Frontal cortex (tissue), 4 donors: Measurements from ENCODE around the gene TBC1D9B. TPM values are rescaled to one million over a fixed set of nuclear protein-coding genes. Genes with fewer than 3 reads are reported as not detected.

Experiments
- DNase-seq, 2 donors: peaks; one replicate each; pipeline ENCODE4 v3.0.0; 2012; ENCODE audit warnings: low spot score in 2 of 2
- FAIRE-seq: peaks from 2 replicates; lab custom pipeline; 2012; peaks lifted over from hg19 to GRCh38; lab: Jason Lieb, UNC
- total RNA-seq: library from RNA; depleted of rRNA; stranded (reverse); fragments of >200 nt; gene quantifications from one replicate; pipeline ENCODE4 v1.2.3, GENCODE V29; 2014
- donor health status: control.
- donor health status: control.
- donor health status: control.

Gene TBC1D9B
- 24.1 TPM for total RNA-seq

DNA sequence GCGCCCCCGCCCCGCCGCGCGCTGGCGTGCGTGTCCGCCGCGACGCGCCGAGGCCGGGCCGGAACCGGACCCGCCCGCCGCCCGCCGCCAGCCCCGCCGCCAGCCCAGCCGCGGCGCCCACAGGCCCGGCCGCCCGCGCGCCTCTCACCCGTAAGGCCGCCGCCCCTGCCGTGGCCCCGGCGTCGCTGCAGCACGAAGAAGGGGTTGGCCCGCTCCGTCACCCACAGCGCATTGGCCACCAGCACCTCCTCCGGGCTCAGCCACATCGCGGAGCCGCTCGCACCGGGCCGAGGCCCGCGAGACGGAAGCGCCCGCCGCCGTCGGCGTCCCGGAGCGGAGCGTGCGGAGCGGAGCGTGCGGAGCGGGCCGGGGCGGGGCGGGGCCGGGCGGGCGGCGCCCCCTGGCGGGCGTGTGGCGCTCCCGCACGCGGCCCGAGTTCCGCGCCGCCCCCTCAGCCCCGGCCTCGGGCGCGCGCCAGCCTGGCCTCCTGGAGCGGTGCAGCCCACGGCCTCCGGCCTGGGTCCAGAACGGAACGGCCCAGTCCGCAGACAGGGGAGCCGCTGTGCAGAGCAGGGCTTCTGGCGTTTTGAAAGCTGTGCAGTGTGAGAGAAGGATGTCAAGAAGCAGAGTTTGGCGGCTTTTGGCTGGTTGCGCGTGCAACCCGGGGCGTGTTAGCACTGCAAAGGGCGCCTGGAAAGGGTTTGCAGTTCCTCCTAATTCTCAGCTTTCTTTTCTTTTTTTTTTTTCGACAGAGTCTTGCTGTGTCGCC is at the start of gene TBC1D9B:
TSS of gene TBC1D9B (minus strand) at position 342 of the 769 bp plus-strand sequence. CDS start at position 266, 76 bp downstream.
- FAIRE-seq, result no peak

GRCh38 chr5:179955630-179956029 is 47.9 kb upstream of the TBC1D9B start:
- no peak for FAIRE-seq
- DNase-seq, result no peak

More for the DNA sequence above, at the start of gene TBC1D9B:
- DNase-seq, result peak; percentile 86 to 87

- no peak for FAIRE-seq
- DNase-seq, result no peak
Measured at GRCh38 chr5:179955062-179955461, 47.4 kb upstream of the TBC1D9B start.

DNA sequence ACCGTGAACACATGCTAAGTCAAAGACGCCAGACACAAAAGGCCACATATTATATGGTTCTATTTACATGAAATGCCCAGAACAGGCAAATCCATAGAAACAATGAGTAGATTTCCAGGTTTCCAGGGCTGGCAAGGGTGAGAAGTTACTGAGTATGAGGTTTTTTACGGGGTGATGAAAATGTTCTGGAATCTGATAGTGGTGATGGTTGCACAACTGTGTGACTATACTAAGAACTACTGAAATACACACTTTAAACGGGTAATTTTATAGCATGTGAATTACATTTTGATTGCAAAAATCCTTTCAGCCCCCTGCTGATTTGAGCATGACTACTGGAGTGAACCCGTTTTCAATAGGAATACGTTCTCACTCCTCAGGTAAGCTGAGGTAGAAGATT is 46.7 kb upstream of the TBC1D9B start:
- no peak for FAIRE-seq
- no peak for DNase-seq

DNA sequence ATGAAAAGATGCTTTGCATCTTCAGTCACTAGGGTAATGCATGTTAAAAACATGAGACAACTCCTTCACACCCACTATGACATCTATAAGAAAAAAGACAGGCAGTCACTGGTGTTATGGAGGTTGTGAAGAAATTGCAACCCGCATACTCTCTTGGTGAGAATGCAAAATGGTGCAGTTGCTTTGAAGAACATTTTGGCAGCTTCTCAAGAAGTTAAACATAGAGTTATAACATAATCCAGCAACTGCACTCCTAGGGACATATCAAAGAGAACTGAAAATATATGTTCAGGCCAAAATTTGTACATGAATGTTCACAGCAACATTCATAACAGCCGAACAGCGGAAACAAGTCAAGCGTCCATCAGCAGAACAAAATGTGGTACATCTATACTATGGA is 46.3 kb upstream of the TBC1D9B start:
- FAIRE-seq (no peak), DNase-seq (no peak)

DNA sequence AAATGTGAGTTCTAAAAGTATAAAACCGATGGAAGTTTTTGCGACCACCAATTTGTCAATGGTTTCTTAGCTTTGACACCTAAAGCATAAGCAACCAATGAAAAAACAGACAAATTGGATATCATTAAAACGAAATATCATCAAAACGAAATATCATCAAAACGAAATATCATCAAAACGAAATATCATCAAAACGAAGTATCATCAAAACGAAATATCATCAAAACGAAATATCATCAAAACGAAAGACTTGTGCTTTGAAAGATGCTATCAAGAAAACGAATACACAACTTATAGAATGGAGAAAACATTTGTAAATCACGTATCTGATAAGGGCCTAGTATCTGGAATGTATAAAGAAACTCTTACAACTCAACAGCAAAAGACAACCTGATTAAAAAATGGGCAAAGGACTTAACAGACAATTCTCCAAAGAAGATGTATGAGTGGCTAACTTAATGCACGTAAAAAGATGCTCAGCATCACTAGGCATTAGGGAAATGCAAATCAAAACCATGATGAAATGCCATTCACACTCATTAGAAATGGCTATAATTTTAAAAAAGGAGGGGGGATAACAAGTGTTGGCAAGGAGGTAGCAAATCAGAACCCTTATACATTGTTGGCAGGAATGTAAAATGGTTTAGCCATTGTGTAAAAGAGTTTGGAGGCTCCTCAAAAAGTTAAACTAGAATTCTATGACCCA is 29.4 kb upstream of the TBC1D9B start:
- DNase-seq (no peak), FAIRE-seq (peak; percentile 84)

DNA sequence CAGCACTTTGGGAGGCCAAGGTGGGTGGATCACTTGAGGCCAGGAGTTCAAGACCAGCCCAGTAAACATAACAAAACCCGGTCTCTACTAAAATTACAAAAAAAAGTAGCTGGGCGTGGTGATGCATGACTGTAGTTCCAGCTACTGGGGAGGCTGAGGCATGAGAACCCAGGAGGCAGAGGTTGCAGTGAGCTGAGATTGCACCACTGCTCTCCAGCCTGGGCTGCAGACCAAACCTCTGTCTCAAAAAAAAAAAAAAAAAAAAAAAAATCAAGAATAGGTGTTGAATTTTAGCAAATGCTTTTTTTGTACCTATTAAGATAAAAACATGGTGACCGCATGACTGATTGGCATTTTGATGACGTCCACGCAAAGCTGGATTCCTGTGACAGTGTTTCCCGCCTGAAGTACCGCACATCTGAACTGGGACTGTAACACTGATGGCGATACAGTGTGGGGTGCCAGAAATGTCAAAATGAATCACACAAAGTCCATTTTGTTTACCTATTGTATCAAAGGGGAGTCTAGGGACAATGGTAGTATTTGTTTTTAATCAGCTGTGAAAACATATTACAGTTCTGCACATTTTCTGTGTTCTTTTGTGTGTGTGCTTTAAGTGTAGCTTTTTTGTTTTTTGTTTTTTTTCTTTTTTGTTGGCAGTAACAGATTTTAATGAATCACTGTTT is 23.2 kb upstream of the TBC1D9B start:
- FAIRE-seq (no peak), DNase-seq (no peak)

DNA sequence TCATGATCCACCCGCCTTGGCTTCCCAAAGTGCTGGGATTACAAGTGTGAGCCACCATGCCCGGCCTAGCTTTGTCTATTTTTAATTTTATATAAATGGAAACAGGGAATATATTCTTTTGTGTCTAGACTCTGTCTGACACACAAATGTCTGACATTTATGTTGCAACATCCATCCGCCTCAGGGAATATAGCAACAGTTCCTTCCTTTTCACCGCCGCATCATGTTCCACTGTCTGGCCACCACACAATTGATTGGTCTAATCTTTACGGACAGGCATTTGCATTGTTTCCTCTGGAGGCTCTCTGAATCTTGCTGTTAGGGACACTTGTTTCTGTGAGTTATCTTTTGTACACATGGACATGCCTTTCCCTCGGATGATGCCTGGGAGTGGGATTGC is 20.1 kb upstream of the TBC1D9B start:
- no peak for FAIRE-seq
- no peak for DNase-seq

DNA sequence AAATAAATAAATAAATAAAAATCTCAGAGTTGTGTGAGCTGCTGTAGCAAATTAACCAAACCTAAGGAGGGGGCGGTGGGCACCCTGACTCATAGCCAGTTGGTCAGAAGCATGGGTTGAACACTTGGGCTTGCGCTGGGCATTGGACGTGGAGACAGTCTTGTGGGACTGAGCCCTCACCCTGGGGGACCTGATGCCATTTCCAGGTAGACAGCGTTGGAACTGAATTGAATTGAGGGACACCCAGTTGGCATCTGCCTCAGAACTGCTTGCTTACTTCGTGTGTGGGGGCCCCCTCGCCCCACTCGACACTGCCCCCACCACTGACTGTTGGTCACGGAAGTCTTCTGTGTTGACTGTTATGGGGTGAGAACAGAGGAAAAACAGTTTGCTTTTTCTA is 19.0 kb upstream of the TBC1D9B start:
- DNase-seq, result no peak
- no peak for FAIRE-seq

- no peak for DNase-seq
- FAIRE-seq, result no peak
Measured at GRCh38 chr5:179923436-179923835, 15.7 kb upstream of the TBC1D9B start.

DNA sequence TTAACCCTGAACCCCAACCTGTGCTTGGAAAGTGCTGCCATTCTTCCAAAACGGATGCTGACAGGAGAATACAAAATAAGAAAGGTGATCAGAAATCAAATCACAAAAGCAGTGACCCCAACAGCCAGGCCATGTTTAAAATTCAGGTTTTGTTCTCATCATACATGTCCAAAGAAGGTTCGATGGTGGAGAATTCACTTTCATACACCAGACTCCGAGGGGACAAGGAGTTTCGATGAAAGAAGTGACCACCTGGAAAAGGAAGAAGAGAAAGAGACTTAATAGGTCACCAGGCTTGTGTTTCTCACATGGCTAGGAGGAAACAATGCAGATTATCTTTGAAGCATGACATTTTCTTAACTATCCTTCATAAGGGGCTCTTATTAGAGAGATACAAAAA is 12.5 kb upstream of the TBC1D9B start:
- DNase-seq (no peak), FAIRE-seq (no peak)

DNA sequence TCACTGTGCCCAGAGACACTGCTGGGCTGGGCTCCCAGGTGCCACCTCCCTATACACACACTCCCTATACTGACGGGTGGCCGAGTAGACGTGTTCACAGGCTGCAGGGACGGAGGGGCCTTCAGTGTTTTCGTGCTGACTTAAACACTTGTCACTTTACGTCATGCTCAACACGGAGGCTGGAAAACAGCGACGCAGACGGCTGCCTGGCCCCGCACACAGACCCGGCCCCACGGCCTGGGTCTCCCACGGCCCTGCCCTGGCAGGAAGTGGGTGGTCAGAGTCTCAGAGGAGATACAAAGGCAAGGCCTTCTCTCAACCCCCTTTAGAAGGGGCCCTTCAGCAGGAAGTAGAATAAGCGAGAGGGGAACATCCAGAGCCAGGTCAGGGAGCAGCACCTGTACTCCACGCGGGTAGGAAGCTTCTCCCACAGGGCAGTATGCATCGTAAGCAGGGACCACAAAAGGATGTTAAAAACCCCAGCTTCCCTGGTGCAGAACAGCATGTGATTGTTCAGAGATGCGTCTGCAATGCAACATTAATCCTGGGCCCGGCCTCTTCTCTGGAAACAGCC is 11.9 kb upstream of the TBC1D9B start:
- DNase-seq, result no peak
- FAIRE-seq, result no peak

DNA sequence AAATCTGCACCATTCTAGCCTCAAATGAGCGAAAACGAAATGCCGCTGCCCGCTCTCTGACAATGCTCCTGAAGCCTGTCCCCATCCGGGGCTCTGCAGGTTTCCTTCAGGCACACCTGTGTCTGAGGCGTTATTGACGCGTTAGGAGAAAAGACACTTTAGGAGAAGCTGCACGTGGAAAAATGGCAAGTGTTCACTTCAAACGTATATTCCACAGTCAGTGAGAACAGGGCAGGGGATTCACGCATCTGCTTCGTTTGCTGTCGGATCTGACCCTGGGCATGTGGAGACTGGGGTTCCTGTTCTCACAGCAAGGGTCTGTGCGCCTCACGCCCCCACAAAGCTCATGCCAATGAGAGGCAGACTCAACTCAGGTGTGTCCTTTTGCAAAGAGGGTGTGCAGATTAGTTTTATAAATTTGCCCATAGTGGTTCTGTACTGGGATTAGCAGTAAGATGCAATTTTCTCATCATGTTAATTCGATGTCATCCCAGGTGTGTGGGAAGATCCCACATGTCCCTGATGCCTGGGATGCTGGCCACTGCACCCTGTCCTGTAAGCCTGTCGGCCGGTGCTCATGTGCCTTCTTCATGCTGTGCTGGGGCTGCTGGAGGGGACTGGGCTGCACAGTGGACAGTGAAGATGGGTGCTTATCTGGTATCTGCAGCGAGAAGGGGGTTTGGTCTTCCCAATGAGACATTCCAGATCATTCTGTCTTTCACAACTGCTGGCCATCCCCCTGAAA is 11.2 kb upstream of the TBC1D9B start:
- DNase-seq, result no peak
- no peak for FAIRE-seq

- FAIRE-seq (no peak), DNase-seq (no peak)
Measured at GRCh38 chr5:179916523-179916922, 8.8 kb upstream of the TBC1D9B start.

DNA sequence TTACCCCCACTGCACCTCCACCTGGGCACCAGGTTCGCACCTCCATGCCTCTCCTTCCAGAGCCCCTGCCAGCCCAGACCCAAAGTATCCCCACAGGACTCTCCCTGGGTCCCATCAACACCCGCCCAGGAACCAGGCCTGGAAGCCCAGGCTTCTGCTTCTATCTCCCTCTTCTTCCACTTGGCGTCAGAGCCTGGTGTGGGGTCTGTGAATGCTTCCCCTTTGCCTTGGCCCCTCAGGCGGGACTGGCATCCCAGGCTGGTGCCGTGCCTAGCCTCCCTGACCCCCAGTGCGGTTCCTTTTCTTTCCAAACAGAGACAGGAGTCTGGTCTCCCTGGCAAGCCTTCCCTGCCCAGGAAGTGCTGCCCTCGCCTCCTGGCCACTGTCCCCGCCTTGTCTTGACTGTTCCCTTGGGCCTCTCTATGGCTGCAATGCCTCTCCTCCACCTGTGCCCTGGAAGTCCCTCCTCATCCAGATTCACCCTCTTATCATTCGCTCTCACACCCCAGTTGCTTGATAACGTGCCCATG is 7.8 kb upstream of the TBC1D9B start:
- DNase-seq (no peak), FAIRE-seq (no peak)

- DNase-seq (no peak), FAIRE-seq (no peak)
Measured at GRCh38 chr5:179914032-179914755, 6.5 kb upstream of the TBC1D9B start.

DNA sequence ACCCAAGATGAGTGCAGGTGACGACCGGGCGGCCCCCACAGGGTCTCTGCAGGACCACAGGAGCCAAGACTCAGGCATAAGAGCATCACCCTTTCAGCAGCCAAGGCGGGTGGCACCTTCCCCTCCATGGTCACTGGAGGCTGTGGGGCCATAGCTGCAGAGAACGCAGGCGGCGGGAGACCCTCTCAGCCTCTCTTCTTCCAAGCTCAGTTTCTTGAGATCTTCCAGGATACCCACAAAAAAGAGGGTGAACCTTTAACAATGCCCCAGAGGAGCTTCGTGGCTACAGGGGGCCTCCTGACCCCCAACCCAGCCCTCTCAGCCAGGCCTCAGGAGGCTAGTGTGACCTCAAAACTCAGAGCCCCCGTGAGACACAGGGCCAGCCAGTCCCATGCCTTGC is 5.8 kb upstream of the TBC1D9B start:
- no peak for FAIRE-seq
- no peak for DNase-seq

DNA sequence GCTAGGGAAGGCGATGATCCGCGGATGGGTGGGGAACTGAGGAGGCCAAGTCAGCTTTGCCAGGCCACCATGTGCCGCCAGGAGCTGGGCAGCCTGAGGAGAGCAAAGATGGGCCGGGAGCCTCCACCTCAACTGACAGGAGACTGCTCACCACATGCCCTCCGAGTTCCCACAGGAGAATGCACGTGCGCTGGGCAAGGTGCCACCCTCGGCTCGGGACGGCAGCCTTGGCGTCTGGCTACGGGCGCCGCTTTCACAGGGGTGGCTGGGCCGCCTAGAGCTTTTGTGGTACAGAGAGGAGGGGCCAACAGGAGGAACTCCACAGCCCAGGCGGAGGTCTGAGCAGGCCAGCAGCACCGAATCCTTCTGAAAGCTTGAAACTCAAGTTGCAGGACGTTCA is 5.3 kb upstream of the TBC1D9B start:
- no peak for DNase-seq
- FAIRE-seq, result no peak

DNA sequence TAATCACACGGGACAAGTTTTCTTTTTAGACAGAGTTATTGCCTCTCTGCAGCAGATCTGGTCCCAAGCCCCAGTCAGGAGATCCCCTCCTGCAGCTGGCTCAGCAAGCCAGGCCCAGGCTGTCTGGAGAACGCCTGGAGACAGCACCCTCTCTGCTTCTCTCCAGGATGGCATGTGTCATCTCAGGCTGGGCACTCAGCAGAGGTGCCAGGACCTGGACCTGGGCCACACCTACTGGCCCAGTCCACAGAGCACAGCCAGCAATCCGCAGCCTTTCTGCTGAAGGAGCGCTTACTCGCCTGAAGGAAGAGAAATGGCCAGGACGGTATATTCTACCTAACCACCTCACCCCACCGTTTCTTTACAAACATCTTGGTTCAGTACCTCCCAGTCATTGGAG is 4.7 kb upstream of the TBC1D9B start:
- FAIRE-seq (no peak), DNase-seq (no peak)
